ENCODE results near the gene PPP2R5C.

PPP2R5C gene

DNA sequence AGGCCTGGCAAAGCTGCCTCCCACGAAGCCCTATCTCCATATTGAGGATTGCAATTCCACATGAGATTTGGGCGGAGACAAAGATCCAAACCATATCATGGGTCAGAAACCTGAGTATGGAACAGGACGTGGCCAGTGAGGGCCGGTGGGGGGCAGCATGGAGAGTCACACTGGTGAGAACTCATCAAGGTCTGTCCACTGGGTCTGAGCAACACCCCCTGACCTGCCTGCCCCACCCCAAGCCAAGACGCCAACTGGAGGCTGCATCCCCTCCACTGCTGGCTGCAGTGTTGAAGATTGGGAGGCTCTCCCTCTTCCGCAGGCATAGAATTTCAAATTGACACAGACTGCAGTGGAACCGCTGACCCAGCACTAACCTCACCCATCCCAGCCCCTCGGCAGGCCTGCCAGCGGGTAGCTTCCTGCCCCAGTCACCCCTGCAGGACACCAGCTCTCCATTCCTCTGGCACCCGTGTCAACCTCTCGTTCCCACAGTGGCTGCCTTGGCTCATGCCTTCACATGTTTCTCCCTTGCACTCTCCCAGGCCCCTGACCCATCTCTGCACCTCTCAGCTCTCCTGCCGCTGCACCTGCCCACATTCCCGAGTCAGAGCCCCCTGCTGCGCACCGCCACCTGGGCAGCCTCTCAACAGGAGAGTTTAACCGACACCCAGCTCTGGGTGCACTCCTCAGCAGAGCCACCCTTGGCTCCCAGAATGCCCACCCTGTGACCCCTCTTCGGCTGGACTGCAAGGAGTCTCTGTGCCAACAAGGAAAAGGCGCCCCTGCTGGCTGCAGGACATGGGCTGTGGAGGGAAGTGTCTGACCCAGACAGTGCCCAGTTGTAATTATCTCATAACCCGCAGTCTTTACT, 45.2 kb upstream of the PPP2R5C start:
- H3K27ac ChIP-seq (ENCODE audit: extremely low read depth, low read depth, low read length): no peak overlapping the region
- CTCF ChIA-PET: interaction anchor here (1.0 kb wide), 1 partner anchor 9 kb away, joined by 3 read pairs; no protein-coding TSS in a partner anchor

GRCh38 chr14:101716956-101717662, 44.4 kb upstream of the PPP2R5C start:
- POLR2A ChIA-PET: interaction anchor here (0.7 kb wide), 1 partner anchor 373 kb away, joined by 5 read pairs; no protein-coding TSS in a partner anchor
- TF ChIP-seq KLF16 (tag by site-specific recombination; IDR thresholded peaks at IDR 0.05) (no peak), ZNF114 (tag by site-specific recombination; IDR thresholded peaks at IDR 0.05) (no peak), ZBTB20 (tag by site-specific recombination; IDR thresholded peaks at IDR 0.05) (no peak), ZNF202 (tag by site-specific recombination; IDR thresholded peaks at IDR 0.05; ENCODE audit: borderline replicate concordance) (no peak), ZNF19 (tag by site-specific recombination; IDR thresholded peaks at IDR 0.05; ENCODE audit: low read depth) (no peak)
- TF ChIP-seq, protein P1, sequence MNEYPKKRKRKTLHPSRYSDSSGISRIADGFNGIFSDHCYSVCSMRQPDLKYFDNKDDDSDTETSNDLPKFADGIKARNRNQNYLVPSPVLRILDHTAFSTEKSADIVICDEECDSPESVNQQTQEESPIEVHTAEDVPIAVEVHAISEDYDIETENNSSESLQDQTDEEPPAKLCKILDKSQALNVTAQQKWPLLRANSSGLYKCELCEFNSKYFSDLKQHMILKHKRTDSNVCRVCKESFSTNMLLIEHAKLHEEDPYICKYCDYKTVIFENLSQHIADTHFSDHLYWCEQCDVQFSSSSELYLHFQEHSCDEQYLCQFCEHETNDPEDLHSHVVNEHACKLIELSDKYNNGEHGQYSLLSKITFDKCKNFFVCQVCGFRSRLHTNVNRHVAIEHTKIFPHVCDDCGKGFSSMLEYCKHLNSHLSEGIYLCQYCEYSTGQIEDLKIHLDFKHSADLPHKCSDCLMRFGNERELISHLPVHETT (tag by site-specific recombination; IDR thresholded peaks at IDR 0.05): no peak
- Histone ChIP-seq H3K4me1 (ENCODE audit: control insufficient read depth, insufficient read depth, low read length) (no peaks in the 10 kb centered on the region), H3K9me3 (ENCODE audit: control insufficient read depth, insufficient read depth, low read depth, low read length) (no peaks in the 10 kb centered on the region), H3K36me3 (ENCODE audit: control insufficient read depth in 2 of 2, insufficient read depth in 1 of 2, low read length in 2 of 2) (no peaks in the 10 kb centered on the region), H3K4me3 (ENCODE audit: low read depth, low read length) (no peak overlapping the region), H3K27ac (ENCODE audit: extremely low read depth, low read depth, low read length) (no peak overlapping the region)
- CTCF ChIA-PET: interaction anchor here (1.0 kb wide), 1 partner anchor 10 kb away, joined by 3 read pairs; no protein-coding TSS in a partner anchor

More for the DNA sequence above, 45.2 kb upstream of the PPP2R5C start:
- Histone ChIP-seq H3K9me3 (ENCODE audit: control insufficient read depth, insufficient read depth, low read depth, low read length) (no peaks in the 10 kb centered on the region), H3K36me3 (ENCODE audit: control insufficient read depth in 2 of 2, insufficient read depth in 1 of 2, low read length in 2 of 2) (no peaks in the 10 kb centered on the region), H3K4me1 (ENCODE audit: control insufficient read depth, insufficient read depth, low read length) (no peaks in the 10 kb centered on the region), H3K4me3 (ENCODE audit: low read depth, low read length) (no peak overlapping the region)
- no peak for TF ChIP-seq TCF7L2 (IDR thresholded peaks at IDR 0.05; ENCODE audit: borderline replicate concordance, low read depth, low read length)
- no peak for TF ChIP-seq GLI2 (tag by site-specific recombination; IDR thresholded peaks at IDR 0.05; ENCODE audit: borderline replicate concordance, low read depth)
- TF ChIP-seq, protein P2, sequence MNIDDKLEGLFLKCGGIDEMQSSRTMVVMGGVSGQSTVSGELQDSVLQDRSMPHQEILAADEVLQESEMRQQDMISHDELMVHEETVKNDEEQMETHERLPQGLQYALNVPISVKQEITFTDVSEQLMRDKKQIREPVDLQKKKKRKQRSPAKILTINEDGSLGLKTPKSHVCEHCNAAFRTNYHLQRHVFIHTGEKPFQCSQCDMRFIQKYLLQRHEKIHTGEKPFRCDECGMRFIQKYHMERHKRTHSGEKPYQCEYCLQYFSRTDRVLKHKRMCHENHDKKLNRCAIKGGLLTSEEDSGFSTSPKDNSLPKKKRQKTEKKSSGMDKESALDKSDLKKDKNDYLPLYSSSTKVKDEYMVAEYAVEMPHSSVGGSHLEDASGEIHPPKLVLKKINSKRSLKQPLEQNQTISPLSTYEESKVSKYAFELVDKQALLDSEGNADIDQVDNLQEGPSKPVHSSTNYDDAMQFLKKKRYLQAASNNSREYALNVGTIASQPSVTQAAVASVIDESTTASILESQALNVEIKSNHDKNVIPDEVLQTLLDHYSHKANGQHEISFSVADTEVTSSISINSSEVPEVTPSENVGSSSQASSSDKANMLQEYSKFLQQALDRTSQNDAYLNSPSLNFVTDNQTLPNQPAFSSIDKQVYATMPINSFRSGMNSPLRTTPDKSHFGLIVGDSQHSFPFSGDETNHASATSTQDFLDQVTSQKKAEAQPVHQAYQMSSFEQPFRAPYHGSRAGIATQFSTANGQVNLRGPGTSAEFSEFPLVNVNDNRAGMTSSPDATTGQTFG (tag by site-specific recombination; IDR thresholded peaks at IDR 0.05; ENCODE audit: borderline replicate concordance): no peak
- TF ChIP-seq, protein P3, sequence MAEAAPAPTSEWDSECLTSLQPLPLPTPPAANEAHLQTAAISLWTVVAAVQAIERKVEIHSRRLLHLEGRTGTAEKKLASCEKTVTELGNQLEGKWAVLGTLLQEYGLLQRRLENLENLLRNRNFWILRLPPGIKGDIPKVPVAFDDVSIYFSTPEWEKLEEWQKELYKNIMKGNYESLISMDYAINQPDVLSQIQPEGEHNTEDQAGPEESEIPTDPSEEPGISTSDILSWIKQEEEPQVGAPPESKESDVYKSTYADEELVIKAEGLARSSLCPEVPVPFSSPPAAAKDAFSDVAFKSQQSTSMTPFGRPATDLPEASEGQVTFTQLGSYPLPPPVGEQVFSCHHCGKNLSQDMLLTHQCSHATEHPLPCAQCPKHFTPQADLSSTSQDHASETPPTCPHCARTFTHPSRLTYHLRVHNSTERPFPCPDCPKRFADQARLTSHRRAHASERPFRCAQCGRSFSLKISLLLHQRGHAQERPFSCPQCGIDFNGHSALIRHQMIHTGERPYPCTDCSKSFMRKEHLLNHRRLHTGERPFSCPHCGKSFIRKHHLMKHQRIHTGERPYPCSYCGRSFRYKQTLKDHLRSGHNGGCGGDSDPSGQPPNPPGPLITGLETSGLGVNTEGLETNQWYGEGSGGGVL (tag by site-specific recombination; IDR thresholded peaks at IDR 0.05): no peak
- no peak for TF ChIP-seq SETDB1 (IDR thresholded peaks at IDR 0.05; ENCODE audit: insufficient read length, low read length)
- no peak for TF ChIP-seq ZNF48 (tag by site-specific recombination; IDR thresholded peaks at IDR 0.05)
- no peak for TF ChIP-seq ZBTB48 (tag by site-specific recombination; IDR thresholded peaks at IDR 0.05)
- no peak for TF ChIP-seq ZNF335 (tag by site-specific recombination; conservative IDR thresholded peaks at IDR 0.05)
- no peak for TF ChIP-seq YY1 (tag by site-specific recombination; IDR thresholded peaks at IDR 0.05)
- TF ChIP-seq ZNF596 (tag by site-specific recombination; IDR thresholded peaks at IDR 0.05): no peak
- no peak for TF ChIP-seq SP7 (tag by site-specific recombination; IDR thresholded peaks at IDR 0.05)
- TF ChIP-seq REPIN1 (tag by site-specific recombination; IDR thresholded peaks at IDR 0.05; ENCODE audit: low read depth): no peak
- no peak for TF ChIP-seq SP3 (tag by site-specific recombination; IDR thresholded peaks at IDR 0.05)
- POLR2A ChIA-PET: interaction anchor here (0.7 kb wide), 1 partner anchor 374 kb away, joined by 5 read pairs; no protein-coding TSS in a partner anchor

Measured in HEK293 (cell line).